Hepatocyte (in vitro differentiated cells): ENCODE measurements around the gene GMDS. TPM values are rescaled to one million over a fixed set of nuclear protein-coding genes. Genes with fewer than 3 reads are reported as not detected.

Source experiments
- DNase-seq: peaks from one replicate; pipeline ENCODE4 v3.0.0-alpha.2; 2016; ENCODE audit warnings: low spot score
- H2AFZ ChIP-seq: fragments of 200-600 bp; sonication (generic); 2 replicates; pipeline ENCODE4 v1.6.0; 2016; ENCODE audit warnings: antibody characterized with exemption, mild to moderate bottlenecking
- H3K27ac ChIP-seq: fragments of 200-600 bp; sonication (generic); 2 replicates; pipeline ENCODE4 v1.5.1; 2016; ENCODE audit warnings: mild to moderate bottlenecking
- H3K27me3 ChIP-seq: fragments of 200-600 bp; sonication (generic); 2 replicates; pipeline ENCODE4 v1.6.1; 2016
- H3K36me3 ChIP-seq: fragments of 200-600 bp; sonication (generic); replicated peaks from 2 replicates; pipeline ENCODE4 v1.5.1; 2016; ENCODE audit warnings: low read depth; ENCODE audit not compliant: insufficient read depth
- H3K4me1 ChIP-seq: fragments of 200-600 bp; sonication (generic); 2 replicates; pipeline ENCODE4 v1.5.1; 2016; ENCODE audit warnings: mild to moderate bottlenecking, moderate library complexity; ENCODE audit not compliant: insufficient read depth
- H3K4me2 ChIP-seq: fragments of 200-600 bp; sonication (generic); 2 replicates; pipeline ENCODE4 v1.6.0; 2016
- H3K4me3 ChIP-seq: fragments of 200-600 bp; sonication (generic); 2 replicates; pipeline ENCODE4 v1.5.1; 2016; ENCODE audit warnings: mild to moderate bottlenecking
- H3K79me2 ChIP-seq: fragments of 200-600 bp; sonication (generic); 2 replicates; pipeline ENCODE4 v1.6.0; 2017; ENCODE audit warnings: mild to moderate bottlenecking
- H3K9me2 ChIP-seq: fragments of 200-600 bp; sonication (generic); replicated peaks from 2 replicates; pipeline ENCODE4 v1.6.0; 2017; ENCODE audit warnings: mild to moderate bottlenecking; ENCODE audit not compliant: insufficient read depth
- H3K9me3 ChIP-seq: fragments of 200-600 bp; sonication (generic); 2 replicates; pipeline ENCODE4 v1.5.1; 2016; ENCODE audit warnings: low read depth, mild to moderate bottlenecking
- H4K20me1 ChIP-seq: fragments of 200-600 bp; sonication (generic); 2 replicates; pipeline ENCODE4 v1.6.0; 2016; ENCODE audit warnings: mild to moderate bottlenecking; ENCODE audit not compliant: insufficient read depth, poor library complexity, severe bottlenecking
- EZH2 ChIP-seq: fragments of 200-600 bp; sonication (generic); IDR thresholded peaks from 2 replicates; pipeline ENCODE4 v1.6.1; 2016; ENCODE audit warnings: antibody characterized with exemption, mild to moderate bottlenecking, borderline replicate concordance
- EZH2phosphoT487 ChIP-seq: fragments of 200-600 bp; sonication (generic); IDR thresholded peaks from one replicate; pipeline ENCODE4 v1.6.1; 2018; ENCODE audit warnings: antibody characterized with exemption, mild to moderate bottlenecking, low read depth, moderate library complexity; ENCODE audit not compliant: unreplicated experiment, severe bottlenecking
- WGBS: methylation state at CpG from one replicate; pipeline ENCODE4 v1.1.6; 2016; ENCODE audit warnings: low lambda C conversion rate; ENCODE audit errors: missing lambda C conversion rate; 5-methylcytosine and 5-hydroxymethylcytosine counted together
- polyA plus RNA-seq: library from polyadenylated mRNA; unstranded; fragments of >200 nt; fragmentation: Nextera tagmentation; extraction: Ambion mirVana; gene quantifications from 2 replicates; pipeline ENCODE4 v1.2.1, GENCODE V29; 2016
- total RNA-seq: library from RNA; depleted of rRNA; stranded (reverse); fragments of >200 nt; gene quantifications from 2 replicates; pipeline ENCODE4 v1.2.3, GENCODE V29; 2014
- TF ChIP-seq, protein P1 (sequence below): fragments of 200-600 bp; sonication (generic); IDR thresholded peaks from 2 replicates; pipeline ENCODE4 v1.5.1; 2016; ENCODE audit warnings: antibody characterized with exemption, mild to moderate bottlenecking; ENCODE audit not compliant: poor library complexity

GMDS gene
- total and polyA plus RNA-seq, 2 experiments from 2014 or later, result 20.7 to 32.6 TPM

- 71% methylated on average over 3 of the region's 3 CpGs for WGBS
- Histone ChIP-seq H3K9me2 (no peaks in the 10 kb centered on the region), H3K9me3 (no peaks in the 10 kb centered on the region), H3K4me3 (no peak overlapping the region), H3K4me2 (no peak overlapping the region), H3K36me3 (no peaks in the 10 kb centered on the region), H3K27ac (no peak overlapping the region), H4K20me1 (no peaks in the 10 kb centered on the region), H3K79me2 (no peaks in the 10 kb centered on the region), H3K4me1 (no peaks in the 10 kb centered on the region), H3K27me3 (no peaks in the 10 kb centered on the region), H2AFZ (no peak overlapping the region)
- TF ChIP-seq EZH2, result no peak
- TF ChIP-seq, protein P1, sequence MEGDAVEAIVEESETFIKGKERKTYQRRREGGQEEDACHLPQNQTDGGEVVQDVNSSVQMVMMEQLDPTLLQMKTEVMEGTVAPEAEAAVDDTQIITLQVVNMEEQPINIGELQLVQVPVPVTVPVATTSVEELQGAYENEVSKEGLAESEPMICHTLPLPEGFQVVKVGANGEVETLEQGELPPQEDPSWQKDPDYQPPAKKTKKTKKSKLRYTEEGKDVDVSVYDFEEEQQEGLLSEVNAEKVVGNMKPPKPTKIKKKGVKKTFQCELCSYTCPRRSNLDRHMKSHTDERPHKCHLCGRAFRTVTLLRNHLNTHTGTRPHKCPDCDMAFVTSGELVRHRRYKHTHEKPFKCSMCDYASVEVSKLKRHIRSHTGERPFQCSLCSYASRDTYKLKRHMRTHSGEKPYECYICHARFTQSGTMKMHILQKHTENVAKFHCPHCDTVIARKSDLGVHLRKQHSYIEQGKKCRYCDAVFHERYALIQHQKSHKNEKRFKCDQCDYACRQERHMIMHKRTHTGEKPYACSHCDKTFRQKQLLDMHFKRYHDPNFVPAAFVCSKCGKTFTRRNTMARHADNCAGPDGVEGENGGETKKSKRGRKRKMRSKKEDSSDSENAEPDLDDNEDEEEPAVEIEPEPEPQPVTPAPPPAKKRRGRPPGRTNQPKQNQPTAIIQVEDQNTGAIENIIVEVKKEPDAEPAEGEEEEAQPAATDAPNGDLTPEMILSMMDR, result no peak
- TF ChIP-seq EZH2phosphoT487, result no peak
- DNase-seq, result no peak
These were observed 533.0 kb downstream of the GMDS start for GRCh38 chr6:1712451-1712850.

DNA sequence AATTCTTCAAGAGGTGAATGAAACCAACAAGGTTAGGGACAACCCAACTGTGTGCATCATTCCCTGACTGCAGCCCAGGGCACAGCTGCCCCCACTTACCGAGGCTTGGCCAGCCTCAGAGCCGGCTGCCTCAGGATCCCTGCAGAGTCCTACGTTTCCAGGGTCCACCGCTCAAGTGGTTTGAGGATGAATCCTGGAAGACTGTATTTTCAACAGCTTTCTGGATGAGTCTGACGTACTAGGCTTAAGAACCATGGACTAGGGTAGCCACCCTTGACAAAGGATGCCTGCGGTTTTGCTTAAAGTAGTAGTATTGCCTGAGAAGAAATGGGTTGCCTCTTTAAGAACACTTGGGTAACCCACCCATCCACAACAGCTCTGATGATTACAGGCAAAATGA lies 534.3 kb downstream of the GMDS start:
- H3K79me2 ChIP-seq, result no peaks in the 10 kb centered on the region
- 84% methylated on average over 6 of the region's 6 CpGs for WGBS
- no peak overlapping the region for H3K4me3 ChIP-seq
- no peak for DNase-seq
- no peaks in the 10 kb centered on the region for H3K9me2 ChIP-seq
- no peaks in the 10 kb centered on the region for H3K9me3 ChIP-seq
- no peaks in the 10 kb centered on the region for H4K20me1 ChIP-seq
- H3K4me2 ChIP-seq, result no peak overlapping the region
- H3K4me1 ChIP-seq, result no peaks in the 10 kb centered on the region
- H3K27me3 ChIP-seq, result no peaks in the 10 kb centered on the region
- no peaks in the 10 kb centered on the region for H3K36me3 ChIP-seq
- no peak overlapping the region for H3K27ac ChIP-seq
- no peak overlapping the region for H2AFZ ChIP-seq
- TF ChIP-seq, protein P1, result no peak

- H3K9me3 ChIP-seq, result no peaks in the 10 kb centered on the region
- H3K27ac ChIP-seq, result no peak overlapping the region
- H3K9me2 ChIP-seq, result no peaks in the 10 kb centered on the region
- TF ChIP-seq, protein P1, result no peak
- TF ChIP-seq EZH2 (no peak), EZH2phosphoT487 (no peak)
- no peak overlapping the region for H3K4me3 ChIP-seq
- WGBS, result 97% methylated on average over 8 of the region's 8 CpGs
- H3K27me3 ChIP-seq, result no peaks in the 10 kb centered on the region
- no peaks in the 10 kb centered on the region for H3K79me2 ChIP-seq
- H3K36me3 ChIP-seq, result no peaks in the 10 kb centered on the region
- H4K20me1 ChIP-seq, result no peaks in the 10 kb centered on the region
- no peaks in the 10 kb centered on the region for H3K4me1 ChIP-seq
- DNase-seq, result no peak
- no peak overlapping the region for H2AFZ ChIP-seq
- no peak overlapping the region for H3K4me2 ChIP-seq
These were observed 536.2 kb downstream of the GMDS start for GRCh38 chr6:1709234-1709641.

DNA sequence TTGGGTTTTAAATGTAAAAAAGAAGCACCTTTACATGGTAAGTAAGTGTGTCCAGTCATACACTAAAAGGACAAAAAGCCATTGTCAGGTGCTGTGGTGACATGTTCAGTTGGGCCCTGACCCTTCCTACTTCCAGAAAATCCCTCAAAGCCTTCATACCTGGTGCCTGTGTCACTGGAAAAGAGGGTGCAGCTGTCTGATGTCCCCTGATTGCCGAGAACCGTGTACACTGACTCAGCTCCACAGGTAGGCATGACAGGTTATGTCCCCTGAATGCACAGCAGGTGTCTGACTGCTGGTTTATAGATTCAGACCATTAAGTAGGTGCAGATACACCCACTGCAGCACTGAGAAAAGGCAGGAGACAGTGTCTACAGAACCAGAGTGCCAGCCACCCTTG lies 536.6 kb downstream of the GMDS start:
- Histone ChIP-seq H3K9me3 (no peaks in the 10 kb centered on the region), H3K4me1 (no peaks in the 10 kb centered on the region), H3K27ac (no peak overlapping the region), H4K20me1 (no peaks in the 10 kb centered on the region), H3K4me2 (no peak overlapping the region), H3K9me2 (no peaks in the 10 kb centered on the region), H3K27me3 (no peaks in the 10 kb centered on the region), H3K36me3 (no peaks in the 10 kb centered on the region), H2AFZ (no peak overlapping the region), H3K4me3 (no peak overlapping the region), H3K79me2 (no peaks in the 10 kb centered on the region)
- 98% methylated on average over 2 of the region's 2 CpGs for WGBS
- no peak for DNase-seq
- TF ChIP-seq EZH2 (no peak), EZH2phosphoT487 (no peak)
- TF ChIP-seq, protein P1, result no peak
